H1 (cell line): Measurements from ENCODE around the gene UBE2O. TPM values are rescaled to one million over a fixed set of nuclear protein-coding genes. Genes with fewer than 3 reads are reported as not detected.

Experiments used
- HDAC2 ChIP-seq, 2 experiments: fragments of 300-600 bp in 1 of 2; sonication (generic) in 1 of 2; IDR thresholded peaks; 2 replicates each; pipeline ENCODE4 v1.6.1; 2011 to 2012; ENCODE audit warnings: low read depth in 2 of 2, low read length in 2 of 2, mild to moderate bottlenecking in 2 of 2, moderate library complexity in 2 of 2, borderline replicate concordance in 1 of 2, inconsistent platforms in 1 of 2
- KDM4A ChIP-seq: IDR thresholded peaks from one replicate; pipeline ENCODE4 v1.7.1; 2012; ENCODE audit warnings: low read depth, mild to moderate bottlenecking, moderate library complexity, low read length, inconsistent platforms; ENCODE audit not compliant: severe bottlenecking
- RFX5 ChIP-seq: IDR thresholded peaks from 2 replicates; pipeline ENCODE4 v1.6.1; 2011; ENCODE audit warnings: low read depth, low read length, improper control_type of control experiment, borderline replicate concordance
- polyA plus RNA-seq, 7 experiments: library from polyadenylated mRNA; depleted of rRNA in 3 of 7; stranded (reverse) in 5 of 7; unstranded in 2 of 7; fragments of >200 nt in 5 of 7; fragments of 200-250 nt in 2 of 7; gene quantifications; 1 replicate in 5 of 7; 2 replicates in 1 of 7; 4 replicates in 1 of 7; pipeline versions ENCODE4 v1.2.1 to v1.2.3, GENCODE V29; 2011 to 2013; ENCODE audit warnings: missing spikeins in 2 of 7, mixed read lengths in 2 of 7
- total RNA-seq: library from RNA; stranded (reverse); fragmentation: NEBNext Ultra II Directional; extraction: Animal tissue kit (Norgen Biotek cat#: 25700); gene quantifications from 2 replicates; pipeline ENCODE4 v1.2.1, GENCODE V29; 2021

The UBE2O gene
- total and polyA plus RNA-seq, 2 of the 8 experiments (the other 6 are each of a cell fraction or from before 2014, with no cell fraction given), result 24.4 to 63.0 TPM

DNA sequence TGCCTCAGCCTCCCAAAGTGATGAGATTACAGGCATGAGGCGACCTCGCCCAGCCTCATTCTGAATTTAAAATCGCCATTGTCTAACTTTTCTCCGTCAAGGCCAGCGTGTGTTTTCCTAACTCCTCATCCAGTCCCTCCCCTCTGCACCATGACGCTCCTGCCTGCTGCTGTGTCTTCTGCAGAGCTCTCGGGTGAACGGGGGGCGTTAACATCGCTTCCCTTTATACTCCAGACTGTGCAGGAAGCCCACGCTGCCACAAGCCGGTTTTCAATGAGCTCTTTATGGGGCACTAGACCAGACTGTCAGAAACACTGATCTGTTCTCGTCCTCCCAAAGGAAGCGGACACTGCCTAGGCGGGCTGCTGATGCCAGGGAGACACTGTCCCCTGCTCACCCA lies 27.7 kb upstream of the UBE2O start (continued):
- no peak for TF ChIP-seq RFX5
- TF ChIP-seq KDM4A, result no peak
- no peak for TF ChIP-seq HDAC2 (IDR thresholded peaks at IDR 0.05; ENCODE audit: borderline replicate concordance in 1 of 2, low read depth in 2 of 2, low read length in 2 of 2)
